Fibroblast of peridontal ligament (primary cell): ENCODE data around the gene PICK1.
"Not testable (repeated sequence)": the region's sequence is repeated elsewhere in the genome, so short reads cannot be mapped to it uniquely, and the experiment has no call there.

ENCODE experiments used
- DNase-seq: peaks from one replicate; pipeline ENCODE4 v3.0.0-alpha.2; 2010; ENCODE audit errors: extremely low read depth

PICK1 gene

DNA sequence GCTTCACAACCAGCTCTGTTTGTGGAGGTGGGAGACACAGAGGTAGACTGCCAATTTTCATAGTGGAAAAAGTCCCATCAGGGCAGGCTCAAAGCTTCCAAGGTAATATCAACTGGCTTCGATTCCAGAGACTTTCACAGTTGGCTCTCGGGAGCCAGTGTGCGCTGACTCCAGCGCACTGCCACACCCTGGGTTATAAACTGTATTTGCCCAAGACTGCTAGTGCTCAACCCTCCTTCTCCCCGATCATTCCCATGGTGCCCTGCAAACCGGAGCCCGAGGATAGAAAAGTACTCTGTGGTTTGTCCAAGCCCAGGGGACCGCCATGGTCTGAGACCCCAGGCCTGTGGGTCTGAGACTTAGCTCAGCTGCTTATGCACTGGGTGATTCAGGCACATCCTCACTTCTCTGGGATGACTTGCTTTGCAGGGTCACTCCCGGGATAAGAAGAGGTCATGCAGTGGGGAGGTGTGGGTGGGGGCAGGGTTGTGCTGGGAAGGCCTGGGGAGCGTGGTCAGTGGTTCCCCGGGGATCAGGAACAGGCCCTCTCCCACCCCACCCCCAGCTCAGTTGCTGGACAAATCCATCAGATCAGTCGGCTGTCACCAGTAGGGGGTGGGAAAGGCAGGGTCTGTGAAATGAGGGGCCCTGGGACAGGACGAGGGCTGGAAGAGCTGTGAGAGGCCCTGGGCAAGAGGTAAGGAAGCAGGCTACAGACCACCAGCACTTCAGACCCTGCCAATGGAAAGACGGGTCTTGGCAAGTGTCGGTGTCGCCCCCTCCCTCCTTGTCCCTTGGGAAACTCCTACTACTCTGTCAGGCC, 26.7 kb upstream of the PICK1 start:
- peak; percentile 4 for DNase-seq

DNA sequence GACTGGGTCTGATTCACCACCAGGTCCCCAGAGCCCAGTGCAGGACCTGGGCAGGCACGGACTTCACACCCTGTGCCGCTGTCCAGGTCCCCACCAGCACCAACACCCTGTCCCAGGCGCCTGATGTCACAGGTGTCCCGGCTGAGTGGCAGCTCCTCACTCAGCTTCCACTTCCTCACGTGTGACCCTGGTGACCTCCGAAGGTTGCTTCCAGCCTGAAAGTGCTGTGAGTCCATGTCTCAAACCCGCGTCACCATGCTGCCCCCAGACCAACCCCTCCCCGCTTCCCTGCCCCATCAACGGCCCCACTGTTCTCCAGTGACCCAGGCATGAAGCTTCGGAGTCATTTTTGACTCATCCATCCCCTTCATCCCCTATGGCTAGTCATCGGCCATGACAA, 25.7 kb upstream of the PICK1 start:
- no peak for DNase-seq

DNA sequence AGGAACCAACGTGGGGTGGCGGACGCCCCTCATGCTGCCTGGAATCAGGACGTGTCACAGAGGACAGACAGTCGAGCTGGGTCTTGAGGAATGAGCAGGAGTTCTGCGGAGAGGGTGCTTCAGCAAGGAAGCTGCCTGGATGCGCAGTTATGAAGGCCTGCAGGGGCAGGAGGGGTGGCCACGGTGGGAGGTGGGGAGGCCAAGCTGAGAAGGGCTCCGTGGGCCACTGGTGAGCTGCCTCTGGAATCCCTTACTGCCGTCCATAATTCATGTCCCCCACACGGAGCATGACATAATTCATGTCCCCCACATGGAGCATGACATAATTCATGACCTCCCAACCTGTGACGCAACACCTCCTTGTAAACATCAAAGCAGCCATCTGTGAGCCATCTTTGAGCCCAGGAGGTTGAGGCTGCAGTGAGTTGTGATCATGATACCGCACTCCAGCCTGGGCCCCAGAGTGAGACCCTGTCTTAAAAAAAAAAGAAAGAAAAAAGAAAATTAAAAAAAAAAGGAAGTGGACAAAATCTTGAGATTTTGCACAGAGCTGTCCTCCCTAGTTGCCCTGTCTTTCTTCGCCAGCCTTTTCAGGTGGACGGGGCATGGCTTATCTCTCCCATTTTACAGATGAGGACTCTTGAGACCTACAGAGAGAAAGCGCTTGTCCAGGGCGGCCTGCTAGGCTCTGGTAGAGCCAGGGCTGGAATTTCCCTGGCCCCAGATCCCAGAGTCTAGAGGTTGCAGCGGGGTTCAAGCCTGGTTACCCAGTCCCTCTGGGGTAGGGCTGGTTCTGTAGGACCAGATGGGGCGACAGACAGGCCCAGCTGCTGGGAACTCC, 24.3 kb upstream of the PICK1 start:
- DNase-seq, result peak; percentile 81

DNA sequence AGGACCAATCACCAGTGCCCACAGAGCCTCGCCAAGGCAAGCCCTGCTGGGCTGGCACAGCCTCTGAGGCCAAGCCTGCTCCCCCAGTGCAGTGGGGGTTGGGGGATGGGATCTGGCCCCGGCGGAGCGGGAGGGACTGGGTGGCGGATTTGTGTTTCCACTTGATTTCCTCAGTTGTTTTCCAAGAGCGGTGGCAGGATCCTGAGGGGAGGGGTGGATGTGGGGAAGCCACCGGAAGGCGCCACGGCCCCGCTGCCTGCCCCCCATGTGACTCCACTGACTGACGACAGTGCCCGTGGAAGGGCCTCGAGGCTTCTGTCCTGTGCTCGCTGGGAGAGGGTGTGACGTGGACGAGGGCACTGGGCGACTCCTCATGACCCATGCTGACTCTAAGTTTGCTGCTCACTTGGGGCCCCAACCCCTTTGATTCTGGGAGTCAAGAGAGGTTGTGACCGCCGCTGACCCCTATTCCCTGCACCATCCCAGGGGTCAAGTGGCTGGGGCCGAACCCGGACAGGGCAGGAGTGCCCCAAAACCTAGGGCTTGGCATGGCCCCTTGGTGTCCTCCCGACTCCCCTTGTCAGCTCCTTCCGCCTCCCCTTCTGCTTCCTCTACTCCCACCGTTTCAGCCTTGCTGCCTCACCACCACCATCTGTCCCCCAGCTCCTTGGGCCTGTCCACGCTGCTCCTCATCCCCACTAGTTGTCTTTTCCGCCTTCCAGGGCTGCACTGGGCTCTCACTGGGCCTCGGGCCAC, 23.5 kb upstream of the PICK1 start:
- no peak for DNase-seq

DNA sequence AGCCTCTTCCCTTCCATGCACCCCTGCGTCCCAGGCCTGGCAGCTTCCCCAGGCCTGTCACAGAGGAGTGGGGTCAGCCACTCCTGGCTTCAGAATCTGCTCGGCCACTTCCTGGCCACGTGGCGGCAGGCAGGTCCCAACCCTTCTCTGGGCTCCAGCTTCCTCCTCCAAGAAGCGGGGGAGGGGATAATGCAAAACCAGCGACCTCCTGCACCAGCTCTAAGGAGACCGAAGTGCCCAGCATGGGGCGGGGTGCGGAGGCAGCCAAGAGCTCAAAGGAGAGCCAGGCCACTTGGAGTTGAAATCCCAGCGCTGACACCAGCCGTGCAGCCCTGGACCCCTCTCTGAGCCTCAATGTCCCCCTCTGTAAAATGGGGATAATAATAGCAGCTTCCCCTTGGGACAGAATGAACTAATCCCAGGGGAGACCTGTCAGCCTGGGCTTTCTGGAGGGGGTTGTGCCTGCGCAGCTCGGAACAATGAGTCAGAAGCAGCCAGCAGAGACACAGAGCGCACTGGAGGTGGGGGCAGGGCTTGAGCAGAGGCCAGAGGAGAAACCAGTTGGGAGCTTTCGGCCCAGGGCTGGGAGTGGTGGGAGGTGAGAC, 22.8 kb upstream of the PICK1 start:
- DNase-seq, result peak; percentile 81

DNA sequence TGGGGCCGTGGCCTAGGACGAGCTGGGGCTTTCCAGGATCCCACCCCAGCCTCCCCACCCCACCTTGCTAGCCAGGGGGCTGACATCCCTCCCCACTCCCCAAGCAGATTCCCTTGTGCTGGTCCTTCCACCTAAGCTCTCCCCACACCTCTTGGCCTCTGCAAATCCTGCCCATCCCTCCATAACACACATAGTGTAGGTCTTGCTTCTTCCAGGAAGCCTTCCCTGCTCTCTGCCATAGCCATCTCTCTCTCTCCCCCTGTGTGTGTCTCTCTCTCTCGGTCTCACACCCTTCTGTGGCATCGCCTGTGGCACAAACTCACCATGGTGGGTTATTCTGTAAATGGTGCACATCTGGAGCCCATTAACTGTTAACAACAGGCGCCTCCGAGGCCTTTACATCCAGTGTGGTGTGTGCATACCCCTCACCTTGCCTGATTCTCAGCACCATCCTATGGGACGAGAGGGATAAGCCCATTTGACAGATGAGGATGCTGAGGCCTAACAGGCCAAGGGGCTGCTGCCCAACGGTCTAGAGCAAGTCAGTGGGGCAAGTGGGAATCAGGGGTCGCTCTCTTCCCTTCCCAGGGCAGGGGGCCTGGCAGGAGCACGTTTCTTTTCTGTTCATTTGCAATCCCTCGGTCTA, 22.2 kb upstream of the PICK1 start:
- no peak for DNase-seq

DNA sequence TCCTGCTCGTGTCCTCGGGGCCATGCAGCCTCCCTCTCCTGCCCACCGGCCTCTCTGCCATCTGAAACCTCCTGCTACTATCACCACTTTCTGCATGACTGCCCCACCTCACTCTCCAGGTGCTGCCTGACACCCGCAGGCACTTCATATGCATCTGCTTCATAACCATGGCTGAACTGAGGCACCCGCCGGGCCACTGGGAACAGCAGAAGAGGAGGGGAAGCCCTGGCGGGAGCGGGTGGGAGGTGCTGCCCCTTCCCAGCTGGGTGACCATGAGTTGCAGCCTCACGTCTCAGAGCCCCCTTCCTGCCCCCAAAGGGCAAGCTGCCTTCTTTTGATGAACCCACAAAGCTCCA, 21.7 kb upstream of the PICK1 start:
- no peak for DNase-seq

DNA sequence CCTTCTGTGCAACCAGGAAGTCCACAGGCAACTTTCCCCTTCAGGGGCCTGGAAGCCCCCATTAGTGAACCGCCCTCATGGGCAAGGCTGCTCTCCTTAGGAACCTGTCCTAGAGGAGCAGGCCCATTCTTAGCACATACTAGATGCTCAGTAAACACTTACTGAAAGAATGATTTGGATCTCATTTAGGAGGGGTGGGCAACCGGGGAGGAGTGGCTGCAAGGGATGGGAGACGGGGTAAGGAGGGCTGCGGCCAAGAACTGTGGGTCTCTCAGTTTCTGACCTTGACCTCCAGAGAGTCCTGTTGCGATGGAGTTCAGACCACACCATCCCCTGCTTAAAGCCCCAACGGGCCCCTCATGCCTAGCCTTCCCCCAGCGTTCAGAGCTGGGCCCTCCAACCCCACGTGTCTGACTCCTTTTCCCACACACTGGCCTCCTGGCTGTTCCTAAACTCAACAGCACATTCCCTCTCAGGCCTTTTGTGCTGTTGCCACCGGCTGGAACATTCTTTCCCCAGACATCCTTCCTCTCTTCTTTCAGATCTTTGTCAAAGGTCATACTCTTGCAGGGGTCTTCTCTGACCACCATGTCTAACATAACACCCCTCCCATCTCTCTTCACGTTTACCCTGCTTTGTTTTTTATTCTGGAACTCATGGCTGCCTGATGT, 20.7 kb upstream of the PICK1 start:
- no peak for DNase-seq

DNA sequence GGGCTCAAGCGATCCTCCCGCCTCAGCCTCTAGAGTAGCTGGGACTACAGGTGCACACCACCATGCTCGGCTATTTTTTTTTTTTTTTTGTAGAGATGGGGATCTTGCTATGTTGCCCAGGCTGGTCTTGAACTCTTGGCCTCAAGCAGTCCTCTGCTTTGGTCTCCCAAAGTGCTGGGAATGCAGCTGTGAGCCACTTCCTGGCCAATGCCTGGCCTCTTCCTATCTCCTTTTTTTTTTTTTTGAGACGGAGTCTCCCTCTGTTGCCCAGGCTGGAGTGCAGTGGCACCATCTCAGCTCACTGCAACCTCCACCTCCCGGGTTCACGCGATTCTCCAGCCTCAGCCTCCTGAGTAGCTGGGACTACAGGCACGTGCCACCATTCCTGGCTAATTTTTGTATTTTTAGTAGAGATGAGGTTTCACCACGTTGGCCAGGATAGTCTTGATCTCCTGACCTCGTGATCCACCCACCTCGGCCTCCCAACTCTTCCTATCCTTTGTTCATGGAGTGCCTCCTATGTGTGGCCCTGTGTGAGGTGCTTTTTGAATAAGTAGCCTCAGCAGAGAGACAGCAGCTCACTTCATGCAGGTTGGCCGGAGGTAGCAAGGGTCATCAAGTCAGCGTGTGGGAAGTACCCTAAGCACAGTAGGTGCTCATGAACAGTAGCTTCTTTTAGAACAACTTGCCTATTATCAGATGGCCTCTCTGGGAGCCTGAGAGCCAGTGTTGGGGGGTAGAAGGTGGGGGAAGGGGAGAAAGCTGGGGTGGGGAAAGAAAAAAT, 19.6 kb upstream of the PICK1 start:
- not testable (repeated sequence) for DNase-seq

DNA sequence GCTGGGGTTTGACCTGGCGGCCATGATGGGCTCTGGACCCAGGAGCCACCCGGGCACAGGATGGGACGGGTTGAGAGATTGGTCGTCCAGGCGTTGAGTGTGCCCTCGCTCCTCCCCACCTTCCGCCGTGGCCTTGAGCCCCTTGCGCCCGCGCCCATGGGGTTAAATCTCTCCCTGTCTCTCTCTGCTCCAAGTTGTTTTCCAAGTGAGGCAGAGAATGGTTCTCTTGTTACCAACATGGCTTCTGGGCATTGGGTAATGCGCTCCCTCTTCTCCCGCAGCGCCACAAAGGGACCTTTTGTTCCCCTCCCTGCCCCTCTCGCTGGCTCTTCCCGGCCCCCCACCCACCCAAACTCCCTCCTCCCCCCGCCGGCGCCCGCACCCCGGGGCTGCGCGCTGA, 18.8 kb upstream of the PICK1 start:
- DNase-seq, result no peak

DNA sequence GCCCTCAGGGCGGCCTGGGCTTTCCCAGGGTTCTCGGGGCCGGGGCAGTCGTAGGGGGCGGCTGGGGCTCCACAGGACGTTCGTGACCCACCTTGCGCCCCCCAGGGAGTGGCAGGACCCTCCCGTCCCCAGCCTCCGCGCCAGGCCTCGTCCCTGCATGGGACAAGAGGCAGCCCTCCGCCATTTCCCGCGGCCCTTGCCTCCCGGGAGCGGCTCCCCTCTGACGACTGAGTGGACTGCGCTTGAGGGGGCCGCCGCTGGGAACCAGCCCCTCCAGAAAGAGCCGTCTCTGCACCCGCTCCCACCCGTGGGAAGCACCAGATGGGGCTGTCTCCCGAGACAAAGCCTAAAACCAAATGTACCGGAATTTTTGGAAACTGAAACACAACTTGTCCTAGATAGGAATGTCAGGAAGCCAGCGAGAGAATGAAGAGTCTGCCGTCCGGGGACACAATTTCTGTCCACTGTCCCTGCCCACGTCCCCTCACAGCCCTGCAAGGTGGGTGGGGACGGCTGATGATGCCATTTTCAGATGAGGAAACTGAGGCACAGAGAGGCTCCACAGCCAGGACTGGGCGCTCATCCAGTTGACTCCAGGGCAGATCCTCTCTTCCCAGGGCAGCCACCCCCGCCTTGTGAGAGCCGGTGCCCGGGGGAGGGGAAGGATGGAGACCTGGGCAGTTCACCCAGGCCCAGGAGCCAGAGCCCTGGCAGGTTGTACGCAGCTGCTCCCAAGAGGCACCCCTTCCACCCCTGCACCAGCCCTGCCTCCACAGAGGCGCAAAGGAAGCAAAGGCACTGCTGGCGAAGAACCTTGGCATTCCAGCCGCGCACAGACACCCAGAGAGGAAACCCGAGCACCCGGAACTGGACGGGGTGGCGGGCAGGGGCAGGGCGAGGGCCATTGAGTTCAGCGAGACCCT, 18.1 kb upstream of the PICK1 start:
- DNase-seq, result peak; percentile 11

DNA sequence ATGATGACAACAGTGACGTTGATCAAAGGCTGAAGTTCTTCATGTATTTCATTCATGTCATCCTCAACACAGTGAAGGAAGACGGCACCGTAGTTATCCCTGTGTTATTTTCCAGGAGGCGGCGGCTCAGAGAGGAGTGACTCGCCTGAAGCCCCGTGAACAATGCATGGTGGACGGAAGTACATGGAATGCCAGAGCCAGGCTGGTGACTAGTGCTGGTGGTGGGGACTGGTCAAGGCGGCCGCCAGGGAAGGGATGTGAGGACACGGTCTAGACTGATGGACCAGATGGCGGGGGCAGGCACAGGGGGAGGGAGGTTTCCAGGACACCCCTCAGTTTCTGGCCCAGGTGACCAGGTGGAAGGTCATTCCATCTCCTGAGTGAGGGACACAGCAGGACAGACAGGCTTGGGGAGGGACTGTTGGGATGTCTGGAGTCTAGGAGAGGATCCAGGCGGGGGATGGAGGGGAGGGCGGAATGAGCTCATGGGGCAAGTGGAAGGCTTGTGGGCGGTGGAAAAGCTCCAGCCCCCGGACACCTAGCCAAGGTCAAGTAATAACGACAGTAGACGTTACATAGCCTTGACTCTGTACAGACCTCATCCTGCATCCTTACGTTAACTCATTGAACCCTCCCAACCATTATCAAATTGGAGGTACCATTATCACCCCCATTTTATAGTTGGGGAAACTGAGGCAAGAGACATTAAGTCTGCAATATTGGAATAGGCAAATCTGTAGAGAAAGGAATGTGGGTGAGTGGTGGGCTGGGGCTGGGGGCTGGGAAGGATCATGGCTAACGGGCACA, 16.0 kb upstream of the PICK1 start:
- DNase-seq, result no peak

DNA sequence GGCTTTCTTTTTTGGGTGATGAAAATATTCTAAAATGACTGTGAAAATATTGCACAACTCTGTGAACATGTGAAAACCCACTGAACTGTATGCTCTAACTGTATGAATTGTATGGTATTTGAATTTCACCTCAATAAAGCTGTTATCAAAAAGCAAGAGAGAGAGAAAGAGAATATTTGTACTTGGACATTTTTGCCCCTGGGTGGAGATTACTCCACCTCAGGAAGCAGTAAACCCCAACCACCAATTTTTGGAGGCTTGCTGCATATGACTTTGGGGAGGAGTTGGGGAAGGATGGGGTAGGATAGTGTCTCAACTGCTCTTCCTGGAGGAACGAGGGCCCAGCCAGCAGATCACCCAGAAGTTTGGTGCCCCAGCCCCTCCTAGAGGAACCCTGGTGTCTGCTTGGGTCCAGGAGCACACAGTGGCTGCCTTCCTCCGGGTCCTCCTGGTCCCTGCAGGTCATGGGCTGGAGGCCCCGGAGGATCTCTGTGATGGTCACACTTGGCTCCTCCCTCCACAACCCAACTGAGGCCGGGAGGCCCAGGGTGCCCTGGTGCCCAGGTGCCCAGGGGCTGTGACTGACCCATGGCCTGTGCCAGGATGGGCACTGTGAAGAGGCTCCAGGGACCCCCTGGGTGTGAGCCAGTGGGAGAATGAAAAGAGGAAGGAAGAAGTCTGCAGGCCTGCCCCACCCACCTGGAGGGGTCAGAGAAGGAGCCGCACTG, 15.3 kb upstream of the PICK1 start:
- DNase-seq, result no peak

DNA sequence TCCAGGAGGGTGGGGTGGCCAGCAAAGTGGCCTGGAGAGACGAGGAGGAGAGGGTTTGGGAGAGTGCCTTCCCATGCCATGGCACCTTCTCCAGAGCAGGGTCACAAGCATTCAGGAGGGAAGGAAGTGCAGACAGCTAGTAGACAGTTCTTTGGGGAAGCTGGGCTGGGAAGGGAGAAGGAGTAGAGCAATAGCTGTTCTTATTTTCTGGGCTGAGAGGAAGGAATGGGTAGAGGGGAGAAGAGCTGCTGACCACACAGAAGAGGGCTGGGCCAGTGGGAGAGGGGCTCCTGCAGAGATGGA, 14.8 kb upstream of the PICK1 start:
- DNase-seq, result no peak

DNA sequence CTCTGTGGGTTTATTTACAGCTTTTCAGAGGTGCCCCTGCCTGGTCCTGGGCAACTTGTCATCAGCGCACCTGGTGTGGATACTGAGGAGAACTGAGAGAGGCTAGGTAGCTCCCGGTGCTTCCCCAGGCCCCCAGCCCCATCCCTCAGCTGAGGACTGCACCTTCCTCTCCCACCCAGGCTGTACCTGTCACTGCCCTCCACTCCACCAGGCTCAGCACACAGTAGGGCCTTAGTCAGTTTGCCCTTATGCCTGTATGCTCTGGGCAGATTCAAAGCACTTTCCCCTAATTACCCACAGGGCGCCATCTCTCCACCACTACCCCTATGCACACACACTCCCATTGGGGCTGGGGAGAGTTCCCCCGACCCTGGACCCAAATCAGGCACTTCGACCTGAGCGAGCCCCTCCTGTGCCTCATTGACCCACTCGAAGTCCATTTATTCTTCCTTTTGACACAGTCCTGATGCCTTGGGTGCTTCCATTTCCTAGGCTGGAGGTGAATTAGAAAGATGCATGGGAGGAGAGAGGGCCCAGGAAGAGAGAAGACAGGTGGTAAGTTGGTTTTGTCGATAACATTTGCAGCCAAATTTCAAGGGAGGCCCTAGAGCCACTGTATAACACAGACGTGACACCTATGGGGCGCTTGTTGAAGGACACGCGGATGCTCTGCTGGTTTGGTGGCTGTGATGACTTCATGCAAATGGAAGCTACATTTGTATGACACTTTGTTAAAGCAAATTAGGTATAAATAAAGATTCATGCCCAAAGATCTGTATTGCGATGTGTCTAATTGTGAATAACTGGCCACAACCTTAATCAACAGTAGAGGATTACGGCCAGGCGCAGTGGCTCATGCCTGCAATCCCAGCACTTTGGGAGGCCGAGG, 13.8 kb upstream of the PICK1 start:
- DNase-seq, result no peak

DNA sequence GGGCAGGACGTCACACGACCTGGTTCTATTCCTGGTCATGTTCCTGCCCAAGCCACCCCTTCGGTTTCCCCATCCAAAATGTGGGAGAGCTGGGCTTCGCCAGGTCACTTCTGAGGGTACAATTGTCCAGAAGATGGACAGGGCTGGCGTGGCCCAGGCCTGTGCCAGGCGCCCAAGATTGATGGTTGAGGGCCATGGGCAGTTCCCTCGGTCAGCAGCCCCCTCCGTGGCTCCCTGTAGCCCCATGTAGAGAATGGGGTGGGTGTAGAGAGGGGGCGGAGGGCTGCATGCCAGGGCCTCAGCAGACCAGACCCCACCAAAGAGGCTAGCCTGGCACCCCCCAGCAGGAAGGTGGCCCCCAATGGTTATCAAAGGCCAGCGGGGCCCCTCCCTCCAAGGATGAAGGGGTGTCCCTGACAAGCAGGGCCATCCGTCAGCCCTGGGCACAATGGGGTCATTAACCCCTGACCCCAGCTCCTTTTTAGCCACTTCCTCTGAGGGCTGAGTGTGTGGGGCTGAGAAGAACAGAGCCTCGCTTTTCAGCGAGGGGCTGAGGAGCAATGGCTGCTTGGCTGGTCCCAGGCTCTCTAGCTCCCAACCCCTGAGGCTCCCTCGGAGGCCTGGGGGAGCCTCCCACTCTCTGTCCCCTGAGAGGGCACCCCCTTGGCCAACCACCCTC, 11.0 kb upstream of the PICK1 start:
- no peak for DNase-seq
